DMS 273 treated with DMSO at 0.1 percent for 48 hours (cell line): Measurements from ENCODE around the gene PALMD.

Experiments
- DNase-seq: peaks from one replicate; lab custom pipeline; 2025; lab: John Stamatoyannopoulos, UW

The PALMD gene

DNA sequence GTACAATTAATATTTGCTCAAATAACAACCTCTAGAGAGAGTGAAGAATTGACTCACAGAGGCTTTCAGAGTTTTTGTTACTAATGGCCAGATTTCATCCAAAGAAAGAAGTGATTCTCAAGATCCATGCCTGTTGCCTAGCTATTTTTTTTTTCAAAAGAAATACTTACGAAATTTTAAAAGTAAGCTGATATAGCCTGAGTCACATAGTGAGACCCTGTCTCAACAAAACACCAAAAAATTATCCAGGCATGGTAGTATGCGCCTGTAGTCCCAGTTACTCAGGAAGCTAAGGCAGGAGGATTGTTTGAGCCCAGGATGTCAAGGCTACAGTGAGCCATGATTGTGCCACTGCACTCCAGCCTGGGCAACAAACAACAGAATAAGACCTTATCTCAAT is 14.6 kb downstream of the PALMD start:
- no peak for DNase-seq

DNA sequence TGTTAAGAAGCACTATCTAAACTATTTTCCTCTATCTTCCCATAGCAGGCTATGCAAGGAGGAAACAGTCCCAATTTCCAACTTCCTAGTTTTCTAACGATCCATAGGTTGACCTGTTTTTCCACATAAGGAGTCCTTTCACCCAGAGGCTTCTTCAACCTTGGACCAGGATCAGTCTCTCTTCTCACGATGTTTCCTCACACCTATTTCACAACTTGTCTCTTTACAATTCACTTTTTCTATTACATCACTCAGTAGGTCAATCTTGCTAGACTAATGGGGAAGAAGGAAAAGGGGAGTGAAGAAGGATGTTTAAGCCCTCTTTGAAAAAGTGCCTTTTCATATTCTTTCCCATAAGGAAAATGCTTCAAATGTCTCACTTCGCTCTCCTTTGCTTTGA is 15.9 kb downstream of the PALMD start:
- DNase-seq = no peak

DNA sequence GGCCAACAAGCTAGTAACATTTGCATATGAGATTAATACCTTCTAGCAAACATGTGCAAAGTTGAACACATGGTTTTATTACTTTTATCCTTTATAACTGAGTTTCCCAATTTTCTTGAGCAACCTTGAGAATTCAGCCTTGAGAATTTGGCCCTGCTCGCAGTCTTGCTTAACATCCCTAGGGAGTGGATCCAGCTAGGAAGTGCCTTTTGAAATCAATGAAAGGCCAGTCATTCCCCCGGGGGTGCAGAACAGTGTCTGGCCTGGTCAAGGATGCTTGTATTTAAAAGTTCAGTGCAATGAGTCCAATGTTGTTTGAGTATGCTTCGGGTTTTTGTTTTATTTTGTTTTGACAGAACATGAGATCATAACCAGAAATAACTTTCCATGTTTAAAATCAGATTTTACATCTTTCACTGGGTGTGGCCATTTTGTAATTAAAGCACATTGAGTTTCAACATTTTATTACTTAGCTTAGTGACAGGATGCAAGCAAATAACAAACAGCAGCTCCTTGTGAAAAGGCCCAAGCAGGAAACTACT is 16.7 kb downstream of the PALMD start:
- DNase-seq = no peak

DNA sequence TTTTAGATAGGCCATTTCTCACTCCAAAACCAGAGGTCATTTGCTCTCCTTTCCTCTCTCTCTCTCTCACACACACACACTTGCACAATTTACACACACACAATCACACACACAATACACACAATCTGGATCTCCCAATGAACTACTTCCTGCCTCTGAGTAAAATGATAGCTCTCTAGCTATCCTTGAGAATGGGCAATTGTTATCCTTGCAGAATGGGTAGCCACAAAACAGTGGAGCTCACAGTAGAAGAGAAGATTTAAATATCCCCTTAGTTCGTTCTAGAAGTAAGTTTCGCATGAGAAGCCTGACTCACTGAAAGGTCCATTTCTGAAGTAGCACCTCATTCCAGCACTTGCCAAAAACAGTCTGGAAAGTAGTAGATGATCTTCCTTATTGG is 17.6 kb downstream of the PALMD start:
- no peak for DNase-seq

DNA sequence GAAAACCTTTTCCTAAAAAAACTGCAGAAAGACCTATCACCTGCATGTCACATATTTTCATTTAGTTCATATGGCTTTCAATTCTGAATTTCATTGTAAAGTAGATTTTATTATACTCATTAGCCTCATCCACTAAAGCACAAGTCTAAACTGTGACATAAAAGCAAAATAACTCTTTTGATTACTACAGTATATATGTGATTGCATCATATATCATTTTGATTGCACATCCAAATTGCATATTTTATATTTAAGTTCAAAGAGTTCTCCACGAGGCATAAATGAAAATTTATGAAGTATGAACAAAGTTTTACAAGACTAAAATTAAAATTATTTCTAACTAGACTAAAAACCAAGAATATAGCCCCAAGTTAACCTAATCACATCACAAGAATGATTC is 19.3 kb downstream of the PALMD start:
- DNase-seq = no peak

DNA sequence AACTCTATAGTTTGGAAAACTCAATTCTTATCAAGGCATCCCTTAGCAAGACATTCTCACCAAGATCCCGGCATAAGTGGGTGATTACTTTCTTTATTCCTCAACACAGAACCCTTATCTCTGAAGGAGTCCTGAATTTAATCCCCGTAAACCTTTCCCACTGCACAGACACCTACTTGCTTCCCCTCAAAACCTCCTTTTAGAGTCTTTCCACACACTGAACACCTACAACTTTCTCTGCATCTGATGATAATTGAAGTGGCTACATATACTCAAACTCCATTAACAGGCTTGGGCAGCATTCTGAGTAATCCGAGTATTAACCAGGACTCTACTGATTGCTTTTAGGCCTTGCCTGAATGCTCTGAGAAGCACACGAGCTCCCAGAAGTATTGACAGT is 23.5 kb downstream of the PALMD start:
- no peak for DNase-seq

DNA sequence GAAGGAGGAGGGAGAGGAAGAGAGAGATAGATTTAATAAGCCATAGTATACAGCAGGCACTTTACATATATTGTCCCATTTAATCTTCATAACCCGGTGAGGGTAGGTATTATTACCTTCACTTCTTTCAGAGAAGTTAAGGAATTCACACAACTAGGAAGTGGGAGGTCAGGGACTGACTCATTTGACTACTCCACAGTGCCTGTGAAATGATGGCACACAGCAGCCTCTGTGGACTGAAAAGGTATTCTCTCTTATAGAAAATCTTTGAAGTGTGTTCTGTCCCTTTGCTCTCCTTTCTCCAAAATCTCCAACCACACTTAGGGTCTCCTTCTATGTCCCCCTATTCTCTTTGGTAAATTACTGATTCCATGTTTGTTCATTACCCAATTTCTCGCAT is 23.9 kb downstream of the PALMD start:
- DNase-seq = no peak

DNA sequence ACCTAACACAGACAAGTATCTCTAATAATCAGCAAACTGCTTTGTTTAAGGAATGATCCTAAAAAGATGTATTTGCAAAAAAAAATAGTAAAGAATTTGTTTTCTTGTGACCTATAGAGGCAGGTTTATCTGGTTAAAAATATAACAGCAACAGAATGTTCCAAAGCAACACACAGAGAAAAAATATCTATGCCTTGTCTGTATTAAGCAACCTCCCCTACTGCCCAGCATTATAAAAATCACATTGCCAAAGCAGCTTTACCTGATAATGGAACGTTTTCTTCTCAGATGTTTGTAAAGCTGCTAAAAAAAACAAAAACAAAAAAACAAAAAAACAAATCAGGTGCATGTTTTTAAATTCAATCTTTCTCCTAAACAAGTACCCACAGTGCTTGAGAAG is 24.7 kb downstream of the PALMD start:
- DNase-seq = no peak

DNA sequence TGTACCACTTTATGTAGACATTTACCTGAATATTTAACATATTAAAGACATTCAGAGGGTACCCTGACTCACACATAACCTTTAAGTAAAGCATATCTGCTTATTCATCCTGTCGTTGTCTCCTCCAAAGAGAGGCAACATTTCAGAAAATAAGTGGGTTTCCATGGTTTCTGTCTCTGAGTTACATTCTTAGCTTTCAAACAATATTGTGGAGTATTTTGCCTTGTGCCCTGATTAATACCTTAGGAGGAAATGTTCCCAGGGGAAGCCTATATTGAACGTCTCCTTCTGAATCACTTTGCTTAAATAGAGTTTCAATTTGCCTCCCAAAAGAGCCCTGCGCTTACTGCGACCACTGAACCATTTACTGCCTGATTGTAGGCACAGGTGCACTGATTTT is 26.1 kb downstream of the PALMD start:
- DNase-seq = no peak

DNA sequence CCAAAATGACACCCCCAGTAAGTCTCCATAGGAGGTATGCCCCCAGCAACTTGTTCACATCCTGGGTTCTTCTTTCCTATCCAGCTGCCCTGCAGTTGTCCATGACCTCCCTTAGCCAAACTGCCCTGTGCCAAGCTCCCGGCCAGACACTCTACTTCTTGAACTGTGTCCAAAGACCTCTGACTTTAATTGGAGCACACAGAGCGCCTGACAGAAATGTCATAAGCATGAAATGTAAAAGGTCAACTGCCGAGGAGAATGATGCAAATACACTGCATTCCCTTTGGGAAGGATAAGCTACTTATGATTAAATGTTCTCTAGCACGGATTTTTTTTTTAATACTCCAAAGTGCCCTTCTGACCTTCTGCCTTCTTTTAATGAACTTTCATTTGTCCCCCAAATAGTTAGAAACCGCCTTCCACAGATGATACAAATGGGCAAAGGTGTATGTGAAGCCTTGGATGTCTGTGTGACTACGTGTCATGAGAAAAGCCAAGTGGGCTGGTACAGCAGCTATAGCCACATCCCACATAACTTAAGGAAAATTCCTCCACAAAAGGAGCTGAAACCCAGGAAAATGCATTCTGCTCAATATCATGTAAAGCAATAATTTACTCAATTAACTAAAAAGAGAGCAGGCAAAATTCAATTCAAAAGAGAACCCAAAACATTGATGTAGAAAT is 26.8 kb downstream of the PALMD start:
- no peak for DNase-seq

DNA sequence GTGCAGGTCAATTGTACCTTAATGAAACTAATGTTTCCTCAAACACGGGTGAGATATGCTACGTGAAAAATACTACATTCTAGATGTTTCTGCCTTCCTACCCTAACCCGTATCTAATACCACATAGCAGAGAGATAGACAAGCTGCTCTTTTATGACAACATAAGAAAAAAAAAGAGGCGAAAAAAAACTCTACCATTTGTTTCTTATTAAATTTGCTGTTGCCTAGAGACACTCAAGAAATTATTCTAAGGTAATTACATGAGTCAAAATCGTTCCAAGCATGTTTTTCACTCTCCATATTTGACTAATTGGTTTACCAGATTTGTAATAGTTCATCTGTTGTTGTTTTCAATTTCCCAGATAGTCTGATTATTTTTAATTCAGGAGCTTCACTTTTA is 27.4 kb downstream of the PALMD start:
- no peak for DNase-seq

DNA sequence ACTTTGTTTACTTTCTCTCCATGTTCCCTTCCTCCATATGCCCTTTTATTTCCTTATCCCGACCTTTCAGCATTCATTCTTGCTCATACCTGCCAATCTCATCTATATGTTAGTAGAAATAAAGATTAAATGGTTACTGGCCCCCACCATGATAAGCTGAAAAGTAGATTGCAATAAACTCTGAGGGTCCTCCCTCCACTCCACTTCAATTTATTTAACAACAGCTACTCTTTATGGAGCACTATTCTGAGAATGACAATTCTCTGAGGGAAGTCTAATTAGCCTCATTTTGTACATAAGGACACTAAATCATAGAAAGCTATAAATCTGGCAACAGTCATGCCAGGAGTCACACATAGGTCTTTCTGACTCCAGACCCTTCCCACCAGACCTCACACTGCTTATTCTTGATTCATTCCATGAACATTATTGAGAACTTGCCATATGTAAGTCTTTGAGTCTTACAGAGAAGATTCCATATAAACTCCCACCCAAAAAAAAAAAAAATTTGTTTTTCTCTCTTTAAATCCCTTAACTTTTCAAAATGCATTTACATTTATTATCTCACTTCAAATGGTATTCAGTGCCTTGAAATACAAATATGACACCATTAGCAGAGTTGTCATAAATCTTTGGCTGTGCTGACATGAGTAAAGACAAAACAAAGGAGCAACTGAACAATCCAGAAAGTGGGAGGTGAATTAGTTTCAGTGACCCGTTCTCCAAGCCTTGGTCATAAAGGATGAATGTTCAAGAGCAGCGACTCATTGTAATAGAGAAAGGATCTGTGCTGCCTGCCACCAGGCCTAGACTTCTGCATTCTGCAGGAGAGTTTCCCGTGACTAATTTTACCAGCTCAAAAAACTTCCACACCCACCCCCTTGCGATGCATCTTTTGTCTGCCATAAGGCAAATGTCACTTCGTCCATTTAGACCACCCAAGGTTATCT is 28.5 kb downstream of the PALMD start:
- DNase-seq = no peak

DNA sequence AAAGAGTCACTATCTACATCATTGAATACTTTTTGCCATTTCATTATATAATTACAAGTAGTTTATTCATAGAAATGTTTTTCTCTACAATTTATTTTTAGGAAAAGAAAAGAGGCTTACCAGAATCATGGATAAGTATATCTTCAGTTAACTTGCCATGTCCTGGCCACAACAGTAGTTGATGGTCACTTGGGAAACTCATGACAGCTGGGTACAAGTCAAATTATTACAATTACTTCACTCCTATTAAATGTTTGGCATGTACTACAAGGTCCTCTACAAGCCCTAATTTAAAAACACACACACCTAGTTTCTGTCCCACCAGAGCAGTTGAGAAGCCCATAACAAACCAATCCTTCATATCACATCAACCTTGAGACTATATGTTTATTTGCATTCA is 29.4 kb downstream of the PALMD start:
- no peak for DNase-seq

DNA sequence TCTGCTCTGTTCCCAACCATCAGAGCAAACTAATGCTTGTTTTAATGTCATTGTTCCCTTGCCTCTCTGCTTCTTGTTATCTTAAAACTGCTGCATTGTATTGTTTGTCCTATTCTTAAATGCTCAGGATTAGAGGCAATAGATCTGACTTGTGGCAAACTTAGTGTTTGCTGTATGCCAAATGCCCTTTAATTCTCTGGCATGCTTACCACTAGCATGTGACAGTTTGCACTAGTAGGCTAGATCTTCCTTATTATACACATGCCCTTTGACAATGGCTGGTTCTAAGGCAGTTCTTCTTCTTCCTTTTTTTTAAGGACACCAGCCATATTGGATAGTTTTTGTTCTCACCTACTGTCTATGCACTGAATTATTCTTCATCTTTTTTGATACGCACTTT is 30.1 kb downstream of the PALMD start:
- DNase-seq = no peak

DNA sequence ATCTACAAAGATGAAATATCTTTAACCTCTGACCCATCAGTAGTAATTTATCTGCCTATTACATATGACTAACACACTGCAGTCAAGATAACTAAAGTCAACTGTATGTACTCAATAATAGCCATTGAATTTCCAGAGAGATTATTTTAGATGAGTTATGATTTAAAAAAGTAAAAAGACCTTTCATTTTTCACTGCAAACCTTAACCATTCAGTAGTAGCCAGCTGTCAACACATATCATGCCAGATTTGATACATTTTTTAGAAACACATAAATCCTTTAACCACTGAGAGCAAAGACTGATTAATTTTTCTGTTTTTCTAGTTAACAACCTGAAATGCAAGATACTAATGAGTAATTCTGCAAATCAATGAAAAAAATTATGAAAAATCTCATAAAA is 31.0 kb downstream of the PALMD start:
- DNase-seq = no peak

DNA sequence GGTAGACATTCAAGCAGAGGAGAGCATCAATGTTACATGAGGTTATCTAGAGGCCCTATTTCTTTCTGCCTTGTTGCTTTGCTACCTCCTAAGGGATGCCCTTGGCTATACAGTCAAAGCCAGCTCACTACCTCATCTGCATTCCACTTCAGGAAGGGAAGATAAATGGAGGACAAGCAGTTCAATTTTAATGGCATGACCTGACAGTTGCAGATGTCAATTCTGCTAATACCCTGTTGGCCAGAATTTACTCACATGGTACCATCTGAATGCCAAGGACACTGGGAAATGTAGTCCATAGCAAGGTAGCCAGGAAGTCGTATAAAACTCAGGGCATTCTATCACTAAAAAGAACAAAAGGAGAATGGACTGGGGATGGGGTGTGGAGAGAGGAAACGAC is 31.5 kb downstream of the PALMD start:
- DNase-seq = no peak

DNA sequence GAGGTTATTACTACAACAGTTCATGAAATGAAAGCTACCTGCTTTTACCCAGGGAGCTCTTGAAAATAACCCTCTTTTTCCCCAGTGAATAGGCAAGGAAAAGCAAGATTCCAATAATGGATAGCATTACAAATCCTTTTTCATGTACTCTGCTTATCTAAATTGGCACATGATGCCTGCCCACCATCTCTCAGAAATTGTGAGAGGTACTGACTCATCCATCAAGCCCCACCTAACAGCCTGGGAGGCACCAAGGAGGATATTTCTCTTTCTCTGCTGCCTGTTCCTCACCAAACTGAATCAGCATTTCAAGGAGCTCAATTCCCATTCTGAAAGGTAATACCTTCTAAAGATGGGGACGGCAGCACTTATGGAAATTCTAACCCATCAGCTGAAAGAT is 34.4 kb downstream of the PALMD start:
- no peak for DNase-seq

DNA sequence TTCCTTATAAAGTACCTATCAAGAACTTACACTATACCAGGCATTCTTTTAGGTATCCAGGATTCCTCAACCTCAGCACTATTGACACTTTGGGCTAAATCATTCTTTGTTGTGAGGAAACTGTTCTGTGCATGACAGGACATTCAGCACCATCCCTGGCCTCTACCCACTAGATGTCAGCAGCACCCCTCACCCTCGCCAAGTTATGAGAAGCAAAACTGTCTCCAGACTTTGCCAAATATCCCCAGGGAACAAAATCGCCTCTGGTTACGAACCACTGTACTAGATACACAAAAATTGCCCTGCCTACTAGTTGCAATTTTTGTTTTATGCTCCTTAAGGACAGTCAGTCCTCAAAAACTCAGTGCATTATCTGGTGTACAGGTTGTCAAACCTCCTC is 35.7 kb downstream of the PALMD start:
- no peak for DNase-seq

DNA sequence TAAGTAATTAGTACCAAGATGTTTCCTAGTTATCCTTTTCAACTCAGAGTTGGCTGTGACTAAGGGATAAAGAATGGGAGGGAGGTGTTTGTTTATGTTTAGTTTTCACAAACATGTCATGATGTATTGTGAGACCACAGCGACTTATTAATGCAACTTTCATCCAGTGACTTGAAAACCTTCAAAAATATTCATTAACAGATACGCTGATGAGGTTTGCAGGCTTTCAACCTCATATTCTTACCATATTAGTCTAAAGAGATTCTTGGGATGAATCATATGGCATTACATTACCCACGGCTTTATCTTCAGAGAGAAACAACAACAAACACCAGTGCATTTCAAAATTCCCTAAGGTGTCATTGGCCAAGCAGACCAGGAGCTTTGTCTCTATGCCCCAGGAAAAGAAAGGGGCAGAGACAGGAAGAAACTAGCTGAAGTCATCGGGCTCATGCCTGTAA is 36.4 kb downstream of the PALMD start:
- no peak for DNase-seq

DNA sequence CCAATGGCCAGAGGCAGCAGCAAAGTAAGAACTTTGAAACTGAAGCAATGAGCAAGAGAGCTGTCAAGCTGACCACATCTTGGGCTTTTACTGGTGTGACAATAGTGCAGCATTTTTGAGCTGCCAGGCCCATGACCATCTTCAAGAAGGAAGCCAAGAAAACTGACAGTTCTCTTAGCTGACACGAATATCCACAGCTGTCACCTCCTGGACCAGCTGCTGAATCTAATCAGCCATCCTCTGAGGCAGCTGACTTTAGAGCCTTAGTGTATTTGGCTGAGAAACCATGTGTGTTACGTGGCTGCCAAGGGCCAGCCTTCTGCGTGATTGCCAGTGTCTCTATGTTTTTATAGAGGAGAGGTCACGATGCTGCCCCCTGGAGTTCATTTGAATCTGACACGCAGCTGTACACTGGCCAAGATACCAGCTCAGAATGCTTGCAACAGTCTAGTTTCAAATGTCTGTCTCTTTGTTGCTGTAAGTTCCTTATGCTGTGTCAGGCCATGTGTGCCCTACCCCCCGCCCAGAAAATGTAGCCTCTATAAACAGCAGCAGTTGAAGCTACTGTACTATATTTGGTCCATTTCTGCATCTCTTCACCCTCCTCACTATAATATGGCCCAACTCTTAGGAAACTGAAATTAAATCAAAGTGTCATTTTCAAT is 39.7 kb downstream of the PALMD start:
- DNase-seq = peak; percentile 69

DNA sequence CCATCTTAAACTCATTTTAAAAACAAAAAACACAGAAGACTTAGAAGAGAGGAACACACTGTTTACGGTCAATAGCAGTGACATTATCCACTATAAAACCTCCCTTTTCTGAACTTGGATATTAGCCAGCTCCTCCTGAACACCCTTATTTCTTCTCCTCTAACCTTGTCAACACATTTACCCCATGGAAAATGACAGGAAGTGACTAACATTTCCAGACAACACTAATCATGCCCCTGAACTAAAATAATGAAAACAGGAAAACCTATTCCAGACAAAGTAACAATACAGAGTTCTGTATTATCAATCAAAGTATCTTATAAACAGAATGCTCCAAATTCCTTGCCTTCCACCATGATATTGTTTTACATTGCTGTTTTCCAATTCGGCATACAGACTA is 45.3 kb downstream of the PALMD start:
- no peak for DNase-seq

DNA sequence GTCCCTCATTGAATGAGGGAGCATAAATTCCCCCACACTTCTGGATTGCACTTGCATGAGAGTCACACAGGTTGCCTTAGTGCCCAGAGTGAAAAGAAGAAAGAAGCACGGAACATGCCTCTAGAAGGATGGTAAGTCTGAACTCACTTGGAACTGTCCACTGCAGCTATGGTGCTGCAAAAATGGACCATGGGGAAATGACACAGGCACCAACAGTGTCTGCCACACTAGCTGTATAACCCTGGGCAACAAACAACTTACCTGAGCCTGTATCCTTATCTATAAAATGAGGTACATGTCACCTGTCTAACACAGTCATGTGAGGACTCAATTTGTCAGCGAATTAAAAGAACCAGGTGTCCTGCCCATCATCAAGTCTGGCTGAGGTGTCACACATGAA is 50.7 kb downstream of the PALMD start:
- DNase-seq = no peak

DNA sequence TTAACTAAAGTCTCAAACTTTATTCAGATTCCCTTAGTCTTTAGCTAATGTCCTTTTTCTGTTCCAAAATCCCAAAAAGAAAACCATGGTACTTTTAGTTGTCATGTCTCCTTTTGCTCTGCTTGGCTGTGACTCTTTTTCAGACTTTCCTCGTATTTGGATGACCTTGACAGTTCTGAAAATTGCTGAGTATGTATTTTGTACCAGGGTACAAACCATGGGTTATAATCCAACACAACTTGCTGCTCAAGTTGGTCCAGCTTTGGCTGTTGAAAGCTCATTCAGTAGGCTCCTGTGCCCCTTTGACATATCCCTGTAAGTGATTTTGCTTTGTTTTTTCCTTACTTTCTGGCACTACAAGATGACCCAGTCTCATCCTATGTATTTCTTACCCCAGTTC is 51.7 kb downstream of the PALMD start:
- DNase-seq = no peak
